DND-41 (cell line): Measurements from ENCODE around the gene RAD9A.

Experiments used
- CTCF ChIP-seq: IDR thresholded peaks from 2 replicates; pipeline ENCODE4 v1.5.1; 2012; ENCODE audit warnings: borderline replicate concordance, low read length, moderate library complexity, mild to moderate bottlenecking; ENCODE audit not compliant: poor library complexity, severe bottlenecking; ENCODE audit errors: extremely low read depth
- EZH2 ChIP-seq: IDR thresholded peaks from 3 replicates; pipeline ENCODE4 v1.6.1; 2012; ENCODE audit warnings: borderline replicate concordance, low read depth, mild to moderate bottlenecking, moderate library complexity, low read length, inconsistent platforms; ENCODE audit not compliant: severe bottlenecking

DNA sequence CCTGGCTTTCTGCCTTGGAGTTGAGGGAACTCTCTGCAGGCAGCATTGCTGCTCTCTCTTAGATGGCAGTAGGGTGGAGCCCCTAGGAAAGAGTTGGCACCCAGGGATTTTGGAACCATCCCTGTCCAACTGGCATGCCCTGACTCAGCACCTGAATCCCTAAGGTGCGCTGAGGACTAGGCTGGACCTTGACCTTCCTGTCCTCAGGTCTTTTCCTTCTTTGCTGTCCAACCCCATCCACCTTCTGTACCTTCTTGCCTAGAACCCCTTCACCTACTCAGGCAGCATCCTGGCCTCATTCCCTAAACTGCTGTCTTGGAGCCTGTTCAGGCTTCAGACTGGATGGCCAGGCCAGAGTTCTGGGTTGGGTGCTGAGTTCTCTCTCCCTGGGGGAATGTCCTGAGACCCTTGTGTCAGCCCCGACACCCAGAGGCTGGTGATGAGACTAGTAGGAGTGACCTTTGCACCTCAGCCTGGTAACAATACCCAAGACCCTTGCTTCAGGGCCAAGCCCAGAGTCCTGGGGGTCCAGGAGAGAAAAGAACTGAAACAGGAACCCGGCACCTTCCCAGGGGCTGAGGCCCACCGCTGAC, 35.9 kb upstream of the RAD9A start:
- no peak for TF ChIP-seq CTCF
- TF ChIP-seq EZH2: no peak
